Osteocyte (in vitro differentiated cells): Measurements from ENCODE around the gene KIF21B. TPM values are rescaled to one million over a fixed set of nuclear protein-coding genes. Genes with fewer than 3 reads are reported as not detected.

ENCODE experiments used
- DNase-seq: peaks from one replicate; pipeline ENCODE4 v3.0.0; 2021; ENCODE audit warnings: mixed read lengths; ENCODE audit not compliant: unreplicated experiment; ENCODE audit errors: extremely low spot score
- H3K27ac Mint-ChIP-seq: one replicate; pipeline ENCODE4 v1.8.0; 2021; ENCODE audit warnings: mild to moderate bottlenecking, mixed read lengths; ENCODE audit not compliant: unreplicated experiment
- H3K27me3 Mint-ChIP-seq: one replicate; pipeline ENCODE4 v1.8.0; 2021; ENCODE audit warnings: mixed read lengths; ENCODE audit not compliant: unreplicated experiment
- H3K36me3 Mint-ChIP-seq: one replicate; pipeline ENCODE4 v1.8.0; 2021; ENCODE audit warnings: mixed read lengths; ENCODE audit not compliant: unreplicated experiment
- H3K4me1 Mint-ChIP-seq: one replicate; pipeline ENCODE4 v1.8.0; 2021; ENCODE audit warnings: mixed read lengths; ENCODE audit not compliant: unreplicated experiment
- H3K4me3 Mint-ChIP-seq: one replicate; pipeline ENCODE4 v1.8.0; 2021; ENCODE audit warnings: mild to moderate bottlenecking, moderate library complexity, mixed read lengths; ENCODE audit not compliant: unreplicated experiment
- H3K9me3 Mint-ChIP-seq: one replicate; pipeline ENCODE4 v1.8.0; 2021; ENCODE audit warnings: mixed read lengths; ENCODE audit not compliant: unreplicated experiment
- total RNA-seq: library from RNA; stranded (reverse); gene quantifications from 2 replicates; pipeline ENCODE4 v1.2.1, GENCODE V29; 2021
- TF ChIP-seq, protein P1 (sequence below): fragments of 200-600 bp; sonication (generic); IDR thresholded peaks from 2 replicates; pipeline ENCODE4 v1.5.0; 2021; ENCODE audit warnings: antibody characterized with exemption, mild to moderate bottlenecking, moderate library complexity

The KIF21B gene
- total RNA-seq, 1 donor from 2014 or later = 0.97 TPM

DNA sequence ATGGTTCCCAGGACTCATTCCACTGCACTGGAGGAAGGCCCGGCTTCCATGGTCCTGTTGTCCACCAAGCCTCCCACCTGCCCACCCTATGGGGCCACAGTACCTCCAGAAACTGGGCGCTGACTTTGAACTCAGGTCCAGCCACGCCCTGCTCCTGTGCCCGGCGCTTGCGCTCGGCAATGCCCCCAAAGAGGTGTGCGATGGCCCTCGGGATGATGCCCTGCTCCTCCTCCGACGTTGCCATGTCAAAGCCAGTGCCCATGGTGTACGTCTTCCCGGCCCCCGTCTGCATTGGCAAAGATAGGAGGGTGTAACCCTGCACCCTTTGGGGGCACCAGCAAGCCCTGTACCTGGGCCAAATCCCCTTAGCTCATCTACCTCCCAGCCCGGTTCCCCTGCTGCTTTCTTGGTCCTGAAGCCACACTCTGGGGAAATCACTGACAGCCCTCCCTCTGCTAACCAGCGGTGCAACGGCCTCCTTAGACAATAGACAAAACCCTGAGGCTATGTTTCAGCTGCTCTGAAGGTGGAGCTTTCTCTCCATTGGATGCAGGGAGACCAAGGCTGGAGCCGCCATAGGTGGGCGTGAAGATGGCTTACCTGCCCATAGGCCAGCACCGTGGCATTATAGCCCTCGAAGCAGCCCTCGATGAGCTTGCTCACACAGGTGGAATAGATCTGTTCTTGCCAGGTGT lies 14.7 kb downstream of the KIF21B start:
- no peak overlapping the region for H3K4me3 Mint-ChIP-seq
- TF ChIP-seq, protein P1, sequence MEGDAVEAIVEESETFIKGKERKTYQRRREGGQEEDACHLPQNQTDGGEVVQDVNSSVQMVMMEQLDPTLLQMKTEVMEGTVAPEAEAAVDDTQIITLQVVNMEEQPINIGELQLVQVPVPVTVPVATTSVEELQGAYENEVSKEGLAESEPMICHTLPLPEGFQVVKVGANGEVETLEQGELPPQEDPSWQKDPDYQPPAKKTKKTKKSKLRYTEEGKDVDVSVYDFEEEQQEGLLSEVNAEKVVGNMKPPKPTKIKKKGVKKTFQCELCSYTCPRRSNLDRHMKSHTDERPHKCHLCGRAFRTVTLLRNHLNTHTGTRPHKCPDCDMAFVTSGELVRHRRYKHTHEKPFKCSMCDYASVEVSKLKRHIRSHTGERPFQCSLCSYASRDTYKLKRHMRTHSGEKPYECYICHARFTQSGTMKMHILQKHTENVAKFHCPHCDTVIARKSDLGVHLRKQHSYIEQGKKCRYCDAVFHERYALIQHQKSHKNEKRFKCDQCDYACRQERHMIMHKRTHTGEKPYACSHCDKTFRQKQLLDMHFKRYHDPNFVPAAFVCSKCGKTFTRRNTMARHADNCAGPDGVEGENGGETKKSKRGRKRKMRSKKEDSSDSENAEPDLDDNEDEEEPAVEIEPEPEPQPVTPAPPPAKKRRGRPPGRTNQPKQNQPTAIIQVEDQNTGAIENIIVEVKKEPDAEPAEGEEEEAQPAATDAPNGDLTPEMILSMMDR = no peak
- no peaks in the 10 kb centered on the region for H3K36me3 Mint-ChIP-seq
- no peaks in the 10 kb centered on the region for H3K27me3 Mint-ChIP-seq
- no peaks in the 10 kb centered on the region for H3K9me3 Mint-ChIP-seq
- no peak overlapping the region for H3K27ac Mint-ChIP-seq
- no peak for DNase-seq
- no peaks in the 10 kb centered on the region for H3K4me1 Mint-ChIP-seq

DNA sequence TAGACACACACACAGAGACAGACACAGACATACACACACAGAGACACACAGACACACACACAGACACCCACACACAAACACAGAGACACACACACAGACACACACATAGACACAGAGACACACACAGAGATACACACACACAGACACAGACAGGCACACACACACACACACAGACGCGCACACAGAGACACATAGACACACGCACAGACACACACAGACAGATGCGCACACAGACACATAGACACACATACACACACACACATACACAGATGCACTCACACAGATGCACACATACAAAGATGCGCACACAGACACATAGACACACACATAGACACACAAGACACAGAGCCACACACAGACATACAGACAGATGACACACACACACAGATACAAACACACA lies 16.0 kb downstream of the KIF21B start:
- no peaks in the 10 kb centered on the region for H3K27me3 Mint-ChIP-seq
- H3K27ac Mint-ChIP-seq = no peak overlapping the region
- H3K4me3 Mint-ChIP-seq = no peak overlapping the region
- TF ChIP-seq, protein P1 = no peak
- no peaks in the 10 kb centered on the region for H3K36me3 Mint-ChIP-seq
- DNase-seq = no peak
- H3K9me3 Mint-ChIP-seq = no peaks in the 10 kb centered on the region
- H3K4me1 Mint-ChIP-seq = no peaks in the 10 kb centered on the region

DNA sequence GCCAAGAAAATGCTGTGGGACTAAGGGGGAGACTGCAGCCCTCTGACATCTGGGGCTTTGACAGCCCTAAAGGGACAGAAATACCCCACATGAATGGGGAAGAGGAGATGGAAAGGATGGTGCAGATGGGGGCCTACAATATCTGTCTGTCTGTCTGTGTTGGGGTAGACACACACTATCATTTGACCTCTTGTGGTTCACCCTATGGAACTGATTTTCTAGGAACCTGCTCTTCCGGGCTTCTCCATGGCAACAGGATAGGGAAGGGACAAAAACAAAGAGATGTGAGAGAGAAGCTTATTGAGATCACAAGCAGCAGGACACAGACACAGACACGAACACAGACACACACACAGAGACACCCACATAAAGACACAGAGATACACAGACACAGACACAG lies 17.1 kb downstream of the KIF21B start:
- no peaks in the 10 kb centered on the region for H3K27me3 Mint-ChIP-seq
- H3K9me3 Mint-ChIP-seq = no peaks in the 10 kb centered on the region
- H3K27ac Mint-ChIP-seq = no peak overlapping the region
- no peak for DNase-seq
- no peaks in the 10 kb centered on the region for H3K4me1 Mint-ChIP-seq
- H3K36me3 Mint-ChIP-seq = no peaks in the 10 kb centered on the region
- TF ChIP-seq, protein P1 = no peak
- H3K4me3 Mint-ChIP-seq = no peak overlapping the region

DNA sequence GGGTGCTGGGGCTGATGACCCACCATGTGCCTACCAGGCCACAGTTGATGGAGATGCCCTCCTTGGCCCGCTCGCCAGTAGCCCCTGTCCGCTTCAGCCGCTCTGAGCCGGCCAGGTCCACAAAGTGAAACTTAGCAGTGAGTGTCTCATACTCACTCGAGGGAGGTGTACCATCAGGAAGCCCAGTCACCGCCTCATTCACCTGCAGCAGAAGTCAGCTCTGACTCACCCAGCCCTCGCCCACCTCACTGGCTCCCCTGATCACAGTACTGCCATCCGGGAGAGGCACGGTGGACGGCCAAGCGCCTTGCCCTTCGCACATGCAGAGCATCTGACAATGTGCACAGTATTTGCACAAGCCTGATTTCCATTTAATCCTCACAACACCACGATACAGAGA lies 18.8 kb downstream of the KIF21B start:
- H3K36me3 Mint-ChIP-seq = no peaks in the 10 kb centered on the region
- no peak overlapping the region for H3K27ac Mint-ChIP-seq
- H3K4me1 Mint-ChIP-seq = no peaks in the 10 kb centered on the region
- no peaks in the 10 kb centered on the region for H3K27me3 Mint-ChIP-seq
- H3K9me3 Mint-ChIP-seq = no peaks in the 10 kb centered on the region
- DNase-seq = no peak
- no peak overlapping the region for H3K4me3 Mint-ChIP-seq
- TF ChIP-seq, protein P1 = no peak

DNA sequence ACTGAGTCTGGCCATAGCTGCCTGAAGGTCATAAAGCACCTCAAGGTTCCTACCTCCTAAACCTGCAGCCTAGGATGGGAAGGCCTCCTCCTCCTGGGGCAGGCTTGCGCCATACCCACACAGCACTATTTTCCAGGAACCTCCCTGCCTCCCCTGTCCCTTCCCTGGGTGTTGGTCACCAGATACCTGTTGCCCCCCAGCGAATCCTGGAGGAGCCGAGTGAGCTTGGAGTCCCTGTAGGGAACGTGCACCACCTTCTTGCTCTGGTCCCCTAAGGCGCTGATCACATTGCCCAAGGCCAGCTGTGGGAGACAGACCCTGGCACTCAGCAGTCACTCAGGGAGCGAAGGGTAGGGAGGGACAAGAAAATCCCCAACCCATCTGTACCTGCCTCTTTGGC lies 19.4 kb downstream of the KIF21B start:
- DNase-seq = no peak

More for the DNA sequence above, 19.4 kb downstream of the KIF21B start:
- H3K27me3 Mint-ChIP-seq = no peaks in the 10 kb centered on the region
- TF ChIP-seq, protein P1 = no peak
- no peaks in the 10 kb centered on the region for H3K9me3 Mint-ChIP-seq
- H3K4me3 Mint-ChIP-seq = no peak overlapping the region
- H3K4me1 Mint-ChIP-seq = no peaks in the 10 kb centered on the region
- no peak overlapping the region for H3K27ac Mint-ChIP-seq
- no peaks in the 10 kb centered on the region for H3K36me3 Mint-ChIP-seq
